PC-3 (cell line): ENCODE results near the gene LAMA2. TPM values are rescaled to one million over a fixed set of nuclear protein-coding genes. Genes with fewer than 3 reads are reported as not detected.

Experiments used
- ATAC-seq: fragments of 200-7000 bp; cut with Tn5 transposase; 2 replicates; pipeline ENCODE4 v1.9.1; 2020; ENCODE audit warnings: mild to moderate bottlenecking, moderate library complexity
- BruUV-seq: library from RNA; stranded (reverse); fragments of 400-500 nt; replicated peaks from 2 replicates; lab custom pipeline; 2021; lab: Mats Ljungman, UMichigan
- CTCF ChIA-PET: fragments of 300-600 bp; sonication (Branson Sonifier 250); formaldehyde crosslinking; loops from one replicate; lab custom pipeline; 2022; ENCODE audit warnings: antibody characterized with exemption; lab: Charles Lee
- POLR2A ChIA-PET: fragments of 300-600 bp; sonication (Branson Sonifier 250); formaldehyde crosslinking; loops from one replicate; lab custom pipeline; 2022; ENCODE audit warnings: antibody characterized with exemption; ENCODE audit not compliant: unreplicated experiment; lab: Charles Lee
- DNase-seq: peaks from one replicate; pipeline ENCODE4 v3.0.0-alpha.2; 2015
- H2AFZ ChIP-seq: fragments of 300-600 bp; sonication (generic); 2 replicates; pipeline ENCODE4 v1.6.0; 2016; ENCODE audit warnings: antibody characterized with exemption, low read length
- H3F3A ChIP-seq: fragments of 300-600 bp; sonication (generic); one replicate; pipeline ENCODE4 v1.6.0; 2017; ENCODE audit warnings: antibody characterized with exemption, low read length, control low read depth, mild to moderate bottlenecking; ENCODE audit not compliant: unreplicated experiment
- H3K27ac ChIP-seq: fragments of 300-600 bp; sonication (generic); 2 replicates; pipeline ENCODE4 v1.5.1; 2016; ENCODE audit warnings: mild to moderate bottlenecking, low read length
- H3K27me3 ChIP-seq: fragments of 300-600 bp; sonication (generic); 2 replicates; pipeline ENCODE4 v1.6.1; 2016; ENCODE audit warnings: low read length, mixed read lengths
- H3K36me3 ChIP-seq: fragments of 300-600 bp; sonication (generic); 2 replicates; pipeline ENCODE4 v1.6.1; 2016; ENCODE audit warnings: low read depth, mixed run types, low read length, mixed read lengths
- H3K4me1 ChIP-seq: fragments of 300-600 bp; sonication (generic); 2 replicates; pipeline ENCODE4 v1.5.1; 2016; ENCODE audit warnings: low read length; ENCODE audit not compliant: insufficient read depth
- H3K4me2 ChIP-seq: fragments of 300-600 bp; sonication (generic); 2 replicates; pipeline ENCODE4 v1.6.0; 2016; ENCODE audit warnings: low read length
- H3K4me3 ChIP-seq: fragments of 300-600 bp; sonication (generic); 2 replicates; pipeline ENCODE4 v1.5.1; 2016; ENCODE audit warnings: mild to moderate bottlenecking, low read length, mixed read lengths
- H3K79me2 ChIP-seq: fragments of 300-600 bp; sonication (generic); 2 replicates; pipeline ENCODE4 v1.6.1; 2017; ENCODE audit warnings: low read length, mixed read lengths
- H3K9ac ChIP-seq: fragments of 300-600 bp; sonication (generic); 2 replicates; pipeline ENCODE4 v1.6.0; 2016; ENCODE audit warnings: mild to moderate bottlenecking, low read length
- H3K9me2 ChIP-seq: fragments of 300-600 bp; sonication (generic); replicated peaks from 2 replicates; pipeline ENCODE4 v1.6.1; 2016; ENCODE audit warnings: mixed run types, low read length, mixed read lengths
- H3K9me3 ChIP-seq: fragments of 300-600 bp; sonication (generic); 2 replicates; pipeline ENCODE4 v1.6.1; 2016; ENCODE audit warnings: low read length, mixed read lengths
- H4K20me1 ChIP-seq: fragments of 300-600 bp; sonication (generic); 2 replicates; pipeline ENCODE4 v1.6.1; 2016; ENCODE audit warnings: low read length, mixed read lengths
- CTCF ChIP-seq: fragments of 300-600 bp; sonication (generic); conservative IDR thresholded peaks from 2 replicates; pipeline ENCODE4 v1.5.1; 2017; ENCODE audit warnings: antibody characterized with exemption, low read depth, mild to moderate bottlenecking, low read length
- EZH2 ChIP-seq: fragments of 300-600 bp; sonication (generic); IDR thresholded peaks from one replicate; pipeline ENCODE4 v1.6.1; 2017; ENCODE audit warnings: antibody characterized with exemption, mild to moderate bottlenecking, low read length; ENCODE audit not compliant: unreplicated experiment
- EZH2phosphoT487 ChIP-seq: fragments of 300-600 bp; sonication (generic); IDR thresholded peaks from 2 replicates; pipeline ENCODE4 v1.6.1; 2018; ENCODE audit warnings: mild to moderate bottlenecking, antibody characterized with exemption, low read length, borderline replicate concordance
- intact Hi-C: fragments of 100-400 bp; cut with micrococcal nuclease; formaldehyde crosslinking; loops from 2 replicates; pipeline ENCODE4 v1.9.0; 2023
- total RNA-seq: library from RNA; depleted of rRNA; stranded (reverse); fragments of >200 nt; gene quantifications from 2 replicates; pipeline ENCODE4 v1.2.3, GENCODE V29; 2014

LAMA2 gene
- total RNA-seq, 1 experiment from 2014 or later: 0.22 TPM

GRCh38 chr6:128997880-128998279 lies 114.9 kb downstream of the LAMA2 start:
- no peaks in the 10 kb centered on the region for H3K9me2 ChIP-seq
- no peaks in the 10 kb centered on the region for H3F3A ChIP-seq
- ATAC-seq (no peak), DNase-seq (no peak)
- H3K4me2 ChIP-seq: no peak overlapping the region
- CTCF ChIA-PET: no interaction called here
- no peaks in the 10 kb centered on the region for H3K36me3 ChIP-seq
- no peak for TF ChIP-seq CTCF
- TF ChIP-seq EZH2: no peak
- TF ChIP-seq EZH2phosphoT487: no peak
- no peaks in the 10 kb centered on the region for H3K27me3 ChIP-seq
- H3K79me2 ChIP-seq: no peaks in the 10 kb centered on the region
- no peaks in the 10 kb centered on the region for H3K4me1 ChIP-seq
- H3K9ac ChIP-seq: no peak overlapping the region
- POLR2A ChIA-PET: no interaction called here
- no peak overlapping the region for H2AFZ ChIP-seq
- H3K4me3 ChIP-seq: no peak overlapping the region
- no peaks in the 10 kb centered on the region for H4K20me1 ChIP-seq
- BruUV-seq: no TSS peak
- no peak overlapping the region for H3K27ac ChIP-seq
- H3K9me3 ChIP-seq: no peaks in the 10 kb centered on the region
- intact Hi-C loops: no loop called here

GRCh38 chr6:129006724-129007514 lies 124.0 kb downstream of the LAMA2 start:
- H3F3A ChIP-seq: no peaks in the 10 kb centered on the region
- H2AFZ ChIP-seq: no peak overlapping the region
- H3K27me3 ChIP-seq: no peaks in the 10 kb centered on the region; the same call in 1 of the 2 replicates
- H3K9ac ChIP-seq: no peak overlapping the region
- BruUV-seq: no TSS peak
- no peaks in the 10 kb centered on the region for H3K79me2 ChIP-seq
- no peak for ATAC-seq
- intact Hi-C loops: no loop called here
- DNase-seq: no peak
- no peak overlapping the region for H3K27ac ChIP-seq
- no peaks in the 10 kb centered on the region for H3K36me3 ChIP-seq
- H3K9me3 ChIP-seq: no peaks in the 10 kb centered on the region
- H4K20me1 ChIP-seq: no peaks in the 10 kb centered on the region
- POLR2A ChIA-PET: no interaction called here
- CTCF ChIA-PET: interaction anchor here (0.5 kb wide), 1 partner anchor 49 kb away, joined by 3 read pairs; no protein-coding TSS in a partner anchor
- no peaks in the 10 kb centered on the region for H3K9me2 ChIP-seq
- TF ChIP-seq EZH2phosphoT487 (no peak), EZH2 (no peak), CTCF (no peak)
- no peak overlapping the region for H3K4me2 ChIP-seq
- H3K4me1 ChIP-seq: no peaks in the 10 kb centered on the region
- H3K4me3 ChIP-seq: no peak overlapping the region
